ENCODE measurements around the gene MYBPC2. TPM values are rescaled to one million over a fixed set of nuclear protein-coding genes. Genes with fewer than 3 reads are reported as not detected.

MYBPC2 gene
- total and polyA plus RNA-seq, 9 of the 15 experiments (the other 6 are each of a cell fraction or from before 2014, with no cell fraction given): 0.01 to 0.14 (median 0.04) TPM; not detected in 6

DNA sequence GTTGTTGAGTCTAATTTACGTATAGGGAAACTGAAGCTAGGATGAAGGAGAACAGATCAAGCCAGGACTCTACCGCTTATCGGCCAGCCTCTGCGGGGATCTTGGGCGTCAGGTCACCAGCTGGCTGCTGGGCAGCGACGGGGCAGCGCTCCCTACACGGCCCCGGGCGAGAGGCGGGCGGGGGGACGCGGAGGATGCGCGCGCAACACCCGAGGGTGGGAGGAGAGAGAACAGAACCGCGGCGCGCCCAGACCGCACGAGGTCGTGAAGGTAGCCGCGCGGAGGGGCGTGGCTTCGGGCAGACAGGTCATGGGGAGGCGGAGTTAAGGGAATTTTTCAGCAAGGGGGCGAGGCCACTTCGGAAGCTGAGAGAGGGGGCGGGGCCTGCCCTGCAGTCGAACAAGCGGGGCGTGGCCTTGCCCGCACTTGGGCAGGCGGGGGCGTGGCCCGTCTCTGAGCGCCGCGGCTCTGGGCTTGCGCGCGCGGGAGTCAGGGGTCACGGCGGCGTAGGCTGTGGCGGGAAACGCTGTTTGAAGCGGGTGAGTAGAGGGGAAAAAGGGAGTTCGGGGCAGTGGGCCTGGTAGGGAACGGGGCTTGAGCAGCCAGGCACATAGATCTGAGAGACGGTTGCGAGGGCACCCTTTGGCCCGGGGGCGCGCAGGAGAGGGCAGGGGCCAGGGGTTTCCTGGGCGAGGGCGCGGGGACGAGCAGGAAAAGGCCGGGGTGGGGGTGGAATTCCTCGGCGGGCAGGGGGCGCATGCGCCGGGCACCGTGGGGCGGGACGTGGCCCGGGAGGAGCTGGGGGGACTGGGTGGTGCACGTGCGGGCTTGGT, 48.6 kb upstream of the MYBPC2 start, which contains the start of gene POLD1 (continued):
- TF ChIP-seq, protein P1, sequence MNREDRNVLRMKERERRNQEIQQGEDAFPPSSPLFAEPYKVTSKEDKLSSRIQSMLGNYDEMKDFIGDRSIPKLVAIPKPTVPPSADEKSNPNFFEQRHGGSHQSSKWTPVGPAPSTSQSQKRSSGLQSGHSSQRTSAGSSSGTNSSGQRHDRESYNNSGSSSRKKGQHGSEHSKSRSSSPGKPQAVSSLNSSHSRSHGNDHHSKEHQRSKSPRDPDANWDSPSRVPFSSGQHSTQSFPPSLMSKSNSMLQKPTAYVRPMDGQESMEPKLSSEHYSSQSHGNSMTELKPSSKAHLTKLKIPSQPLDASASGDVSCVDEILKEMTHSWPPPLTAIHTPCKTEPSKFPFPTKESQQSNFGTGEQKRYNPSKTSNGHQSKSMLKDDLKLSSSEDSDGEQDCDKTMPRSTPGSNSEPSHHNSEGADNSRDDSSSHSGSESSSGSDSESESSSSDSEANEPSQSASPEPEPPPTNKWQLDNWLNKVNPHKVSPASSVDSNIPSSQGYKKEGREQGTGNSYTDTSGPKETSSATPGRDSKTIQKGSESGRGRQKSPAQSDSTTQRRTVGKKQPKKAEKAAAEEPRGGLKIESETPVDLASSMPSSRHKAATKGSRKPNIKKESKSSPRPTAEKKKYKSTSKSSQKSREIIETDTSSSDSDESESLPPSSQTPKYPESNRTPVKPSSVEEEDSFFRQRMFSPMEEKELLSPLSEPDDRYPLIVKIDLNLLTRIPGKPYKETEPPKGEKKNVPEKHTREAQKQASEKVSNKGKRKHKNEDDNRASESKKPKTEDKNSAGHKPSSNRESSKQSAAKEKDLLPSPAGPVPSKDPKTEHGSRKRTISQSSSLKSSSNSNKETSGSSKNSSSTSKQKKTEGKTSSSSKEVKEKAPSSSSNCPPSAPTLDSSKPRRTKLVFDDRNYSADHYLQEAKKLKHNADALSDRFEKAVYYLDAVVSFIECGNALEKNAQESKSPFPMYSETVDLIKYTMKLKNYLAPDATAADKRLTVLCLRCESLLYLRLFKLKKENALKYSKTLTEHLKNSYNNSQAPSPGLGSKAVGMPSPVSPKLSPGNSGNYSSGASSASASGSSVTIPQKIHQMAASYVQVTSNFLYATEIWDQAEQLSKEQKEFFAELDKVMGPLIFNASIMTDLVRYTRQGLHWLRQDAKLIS (CRISPR knock-in tag; IDR thresholded peaks at IDR 0.05): peak; percentile 82; the same call in 1 of the 2 replicates
- 0 out of 2 replicates have a peak, but pooled peaks have one; percentile 8 for TF ChIP-seq CBX5 (IDR thresholded peaks at IDR 0.05; ENCODE audit: borderline replicate concordance, low read depth)
- no peak for TF ChIP-seq BACH1 (tag; IDR thresholded peaks at IDR 0.05)
- TF ChIP-seq, protein P2, sequence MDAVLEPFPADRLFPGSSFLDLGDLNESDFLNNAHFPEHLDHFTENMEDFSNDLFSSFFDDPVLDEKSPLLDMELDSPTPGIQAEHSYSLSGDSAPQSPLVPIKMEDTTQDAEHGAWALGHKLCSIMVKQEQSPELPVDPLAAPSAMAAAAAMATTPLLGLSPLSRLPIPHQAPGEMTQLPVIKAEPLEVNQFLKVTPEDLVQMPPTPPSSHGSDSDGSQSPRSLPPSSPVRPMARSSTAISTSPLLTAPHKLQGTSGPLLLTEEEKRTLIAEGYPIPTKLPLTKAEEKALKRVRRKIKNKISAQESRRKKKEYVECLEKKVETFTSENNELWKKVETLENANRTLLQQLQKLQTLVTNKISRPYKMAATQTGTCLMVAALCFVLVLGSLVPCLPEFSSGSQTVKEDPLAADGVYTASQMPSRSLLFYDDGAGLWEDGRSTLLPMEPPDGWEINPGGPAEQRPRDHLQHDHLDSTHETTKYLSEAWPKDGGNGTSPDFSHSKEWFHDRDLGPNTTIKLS (IDR thresholded peaks at IDR 0.05; ENCODE audit: borderline replicate concordance, low read depth): no peak
- no peak for TF ChIP-seq MCM2 (IDR thresholded peaks at IDR 0.05; ENCODE audit: low read depth)
- no peak for TF ChIP-seq ZNF184 (CRISPR knock-in tag; IDR thresholded peaks at IDR 0.05)
- TF ChIP-seq NFIX (CRISPR knock-in tag; IDR thresholded peaks at IDR 0.05; ENCODE audit: low read depth): no peak
- TF ChIP-seq, protein P3, sequence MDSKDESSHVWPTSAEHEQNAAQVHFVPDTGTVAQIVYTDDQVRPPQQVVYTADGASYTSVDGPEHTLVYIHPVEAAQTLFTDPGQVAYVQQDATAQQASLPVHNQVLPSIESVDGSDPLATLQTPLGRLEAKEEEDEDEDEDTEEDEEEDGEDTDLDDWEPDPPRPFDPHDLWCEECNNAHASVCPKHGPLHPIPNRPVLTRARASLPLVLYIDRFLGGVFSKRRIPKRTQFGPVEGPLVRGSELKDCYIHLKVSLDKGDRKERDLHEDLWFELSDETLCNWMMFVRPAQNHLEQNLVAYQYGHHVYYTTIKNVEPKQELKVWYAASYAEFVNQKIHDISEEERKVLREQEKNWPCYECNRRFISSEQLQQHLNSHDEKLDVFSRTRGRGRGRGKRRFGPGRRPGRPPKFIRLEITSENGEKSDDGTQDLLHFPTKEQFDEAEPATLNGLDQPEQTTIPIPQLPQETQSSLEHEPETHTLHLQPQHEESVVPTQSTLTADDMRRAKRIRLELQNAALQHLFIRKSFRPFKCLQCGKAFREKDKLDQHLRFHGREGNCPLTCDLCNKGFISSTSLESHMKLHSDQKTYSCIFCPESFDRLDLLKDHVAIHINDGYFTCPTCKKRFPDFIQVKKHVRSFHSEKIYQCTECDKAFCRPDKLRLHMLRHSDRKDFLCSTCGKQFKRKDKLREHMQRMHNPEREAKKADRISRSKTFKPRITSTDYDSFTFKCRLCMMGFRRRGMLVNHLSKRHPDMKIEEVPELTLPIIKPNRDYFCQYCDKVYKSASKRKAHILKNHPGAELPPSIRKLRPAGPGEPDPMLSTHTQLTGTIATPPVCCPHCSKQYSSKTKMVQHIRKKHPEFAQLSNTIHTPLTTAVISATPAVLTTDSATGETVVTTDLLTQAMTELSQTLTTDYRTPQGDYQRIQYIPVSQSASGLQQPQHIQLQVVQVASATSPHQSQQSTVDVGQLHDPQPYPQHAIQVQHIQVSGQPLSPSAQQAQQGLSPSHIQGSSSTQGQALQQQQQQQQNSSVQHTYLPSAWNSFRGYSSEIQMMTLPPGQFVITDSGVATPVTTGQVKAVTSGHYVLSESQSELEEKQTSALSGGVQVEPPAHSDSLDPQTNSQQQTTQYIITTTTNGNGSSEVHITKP (IDR thresholded peaks at IDR 0.05; ENCODE audit: partially characterized antibody): peak; percentile 47
- TF ChIP-seq ZNF583 (CRISPR knock-in tag; IDR thresholded peaks at IDR 0.05): peak; percentile 21; the same call in 1 of the 2 replicates
- peak; percentile 87 for TF ChIP-seq SUPT5H (IDR thresholded peaks at IDR 0.05)
- TF ChIP-seq ID3 (CRISPR knock-in tag; IDR thresholded peaks at IDR 0.05): no peak
- TF ChIP-seq ID3 (tag; IDR thresholded peaks at IDR 0.05): no peak
- TF ChIP-seq, protein P4, sequence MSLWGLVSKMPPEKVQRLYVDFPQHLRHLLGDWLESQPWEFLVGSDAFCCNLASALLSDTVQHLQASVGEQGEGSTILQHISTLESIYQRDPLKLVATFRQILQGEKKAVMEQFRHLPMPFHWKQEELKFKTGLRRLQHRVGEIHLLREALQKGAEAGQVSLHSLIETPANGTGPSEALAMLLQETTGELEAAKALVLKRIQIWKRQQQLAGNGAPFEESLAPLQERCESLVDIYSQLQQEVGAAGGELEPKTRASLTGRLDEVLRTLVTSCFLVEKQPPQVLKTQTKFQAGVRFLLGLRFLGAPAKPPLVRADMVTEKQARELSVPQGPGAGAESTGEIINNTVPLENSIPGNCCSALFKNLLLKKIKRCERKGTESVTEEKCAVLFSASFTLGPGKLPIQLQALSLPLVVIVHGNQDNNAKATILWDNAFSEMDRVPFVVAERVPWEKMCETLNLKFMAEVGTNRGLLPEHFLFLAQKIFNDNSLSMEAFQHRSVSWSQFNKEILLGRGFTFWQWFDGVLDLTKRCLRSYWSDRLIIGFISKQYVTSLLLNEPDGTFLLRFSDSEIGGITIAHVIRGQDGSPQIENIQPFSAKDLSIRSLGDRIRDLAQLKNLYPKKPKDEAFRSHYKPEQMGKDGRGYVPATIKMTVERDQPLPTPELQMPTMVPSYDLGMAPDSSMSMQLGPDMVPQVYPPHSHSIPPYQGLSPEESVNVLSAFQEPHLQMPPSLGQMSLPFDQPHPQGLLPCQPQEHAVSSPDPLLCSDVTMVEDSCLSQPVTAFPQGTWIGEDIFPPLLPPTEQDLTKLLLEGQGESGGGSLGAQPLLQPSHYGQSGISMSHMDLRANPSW (CRISPR knock-in tag; IDR thresholded peaks at IDR 0.05): 0 out of 2 replicates have a peak, but pooled peaks have one; percentile 70
- peak; percentile 94 for TF ChIP-seq CXXC5 (CRISPR knock-in tag; IDR thresholded peaks at IDR 0.05)
- TF ChIP-seq POLR2G (IDR thresholded peaks at IDR 0.05; ENCODE audit: low read depth, low read length): peak; percentile 97

All from K562 (cell line).